ENCODE results near the gene IPO5.
"Not testable (repeated sequence)": the region's sequence is repeated elsewhere in the genome, so short reads cannot be mapped to it uniquely, and the experiment has no call there.

The IPO5 gene

DNA sequence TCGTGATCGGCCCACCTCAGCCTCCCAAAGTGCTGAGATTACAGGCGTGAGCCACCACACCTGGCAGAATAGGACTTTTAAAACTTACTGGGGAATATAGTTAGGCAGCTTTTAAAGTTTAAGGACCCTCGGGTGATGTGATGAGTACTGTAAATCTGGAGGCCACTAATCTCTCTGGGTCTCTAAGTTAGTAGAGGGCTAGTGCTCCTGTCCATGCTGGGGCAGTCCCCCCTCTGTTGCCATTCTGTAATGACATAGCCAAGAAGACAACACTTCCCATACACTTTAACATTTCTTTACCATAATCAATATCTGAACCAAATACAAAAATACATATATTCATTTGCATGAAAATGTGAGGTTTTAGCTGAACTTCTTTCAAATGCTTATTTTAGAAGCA lies 65.7 kb downstream of the IPO5 start:
- DNase-seq = no peak

DNA sequence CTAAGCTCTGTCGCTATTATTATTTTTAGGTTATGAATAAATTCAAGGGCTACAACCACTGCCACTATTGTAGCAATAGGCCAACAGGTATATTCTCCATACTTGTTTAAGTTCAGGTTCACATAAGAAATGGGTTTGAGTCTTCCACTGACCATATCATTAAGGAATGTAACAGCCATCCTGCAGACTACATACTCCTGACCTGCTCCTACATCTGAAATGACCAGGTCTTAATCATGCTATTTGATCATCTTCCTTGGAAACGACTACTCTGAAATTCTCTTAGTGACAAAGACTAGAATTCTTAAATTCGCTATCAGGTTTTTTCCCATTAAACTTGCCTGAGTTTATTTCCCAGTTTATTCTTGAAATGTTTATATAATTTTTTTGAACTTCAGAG lies 66.8 kb downstream of the IPO5 start:
- DNase-seq = no peak

GRCh38 chr13:98022210-98022609 lies 68.7 kb downstream of the IPO5 start:
- no peak for DNase-seq

DNA sequence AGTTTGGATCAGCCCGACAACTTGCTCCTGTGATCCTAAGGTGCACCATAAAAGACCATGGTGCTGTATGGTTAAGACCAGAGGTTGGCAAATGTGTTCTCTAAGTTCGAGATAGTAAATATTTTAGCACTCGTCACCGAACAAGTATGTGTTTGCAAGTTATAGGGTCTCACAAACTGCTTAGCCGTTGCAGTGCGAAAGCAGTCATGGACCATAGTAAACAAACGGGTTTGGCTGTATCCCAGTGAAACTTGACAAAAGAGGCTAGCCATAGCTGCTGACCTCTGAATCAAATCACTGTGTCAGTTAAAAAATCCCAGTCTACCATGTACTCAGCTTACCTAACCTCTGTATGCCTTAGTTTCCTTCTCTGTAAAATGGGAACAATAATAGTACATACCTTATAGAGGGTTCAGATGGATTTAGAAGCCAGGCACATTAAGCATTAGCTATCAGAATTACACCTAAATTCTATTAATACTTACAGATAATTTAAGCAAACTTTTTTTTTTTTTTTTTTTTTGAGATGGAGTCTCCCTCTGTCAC lies 72.1 kb downstream of the IPO5 start:
- DNase-seq = no peak

DNA sequence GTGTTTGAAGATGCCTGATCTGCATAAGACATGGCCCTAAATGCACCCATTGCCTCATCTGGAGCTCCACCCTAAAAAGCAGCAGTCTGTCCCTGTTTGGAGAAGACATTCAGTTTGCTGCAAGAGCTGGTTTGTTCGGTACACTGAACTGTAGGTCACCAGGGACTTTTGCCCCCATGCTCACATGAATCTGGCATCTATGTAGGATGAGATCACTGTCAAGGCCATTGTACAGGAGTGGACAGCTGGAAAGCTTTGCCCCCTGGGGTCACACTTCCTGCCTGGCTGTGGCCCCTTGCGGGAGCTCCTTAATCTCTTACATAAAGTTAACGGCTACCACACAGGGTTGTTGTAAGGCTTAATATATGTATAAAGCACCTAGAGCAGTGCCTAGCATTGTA lies 73.0 kb downstream of the IPO5 start:
- DNase-seq = no peak

GRCh38 chr13:98032168-98032567 lies 78.7 kb downstream of the IPO5 start:
- no peak for DNase-seq

GRCh38 chr13:98033277-98034247 lies 80.1 kb downstream of the IPO5 start:
- DNase-seq = no peak

GRCh38 chr13:98035373-98035772 lies 81.9 kb downstream of the IPO5 start:
- DNase-seq = no peak

DNA sequence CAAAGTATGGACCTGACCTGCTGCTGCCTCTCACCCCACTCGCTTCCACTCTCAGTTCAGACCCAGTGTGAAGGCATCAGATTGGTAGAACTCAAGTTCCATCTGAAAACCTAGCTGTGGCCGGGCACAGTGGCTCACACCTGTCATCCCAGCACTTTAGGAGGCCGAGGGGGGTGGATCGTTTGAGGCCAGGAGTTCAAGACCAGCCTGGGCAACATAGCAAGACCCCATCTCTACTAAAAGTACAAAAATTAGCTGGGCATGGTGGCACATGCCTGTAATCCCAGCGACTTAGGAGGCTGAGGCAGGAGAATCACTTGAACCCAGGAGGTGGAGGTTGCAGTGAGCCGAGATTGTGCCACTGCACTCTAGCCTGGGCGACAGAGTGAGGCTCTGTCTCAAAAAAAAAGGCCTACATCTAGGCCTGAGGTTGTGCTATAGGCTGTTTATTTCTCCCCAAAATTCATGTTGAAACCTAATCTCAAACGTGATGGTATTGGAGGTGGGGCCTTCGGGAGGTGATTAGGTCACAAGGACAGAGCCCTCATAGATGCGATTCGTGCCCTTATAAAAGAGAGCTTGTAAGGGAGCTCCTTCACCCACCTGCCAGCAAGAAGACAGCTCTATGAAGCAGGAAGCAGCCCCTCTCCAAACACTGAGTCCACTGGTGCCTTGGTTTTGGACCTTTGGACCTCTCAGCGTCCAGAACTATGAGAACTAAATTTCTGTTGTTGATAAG lies 83.3 kb downstream of the IPO5 start:
- not testable (repeated sequence) for DNase-seq

GRCh38 chr13:98039261-98039660 lies 85.8 kb downstream of the IPO5 start:
- no peak for DNase-seq

DNA sequence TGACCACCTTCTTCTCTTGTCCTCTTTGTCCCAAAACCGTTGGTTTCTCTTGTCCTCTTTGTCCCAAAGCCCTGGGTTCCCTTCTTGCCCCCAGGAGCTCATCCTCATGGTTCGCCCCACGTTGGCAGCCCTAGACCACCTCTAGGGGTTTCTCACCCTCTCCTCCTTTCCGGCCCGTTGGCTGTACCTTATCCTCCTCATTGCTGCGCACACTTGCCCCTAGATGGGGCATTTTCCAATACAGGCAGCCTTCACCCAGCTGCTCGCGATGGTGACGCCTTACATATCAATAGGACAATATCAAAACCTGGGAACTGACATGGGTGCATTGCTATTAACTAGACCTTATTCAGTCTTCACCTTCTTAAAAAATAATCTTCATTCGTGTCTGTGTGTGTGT lies 86.5 kb downstream of the IPO5 start:
- DNase-seq = no peak

DNA sequence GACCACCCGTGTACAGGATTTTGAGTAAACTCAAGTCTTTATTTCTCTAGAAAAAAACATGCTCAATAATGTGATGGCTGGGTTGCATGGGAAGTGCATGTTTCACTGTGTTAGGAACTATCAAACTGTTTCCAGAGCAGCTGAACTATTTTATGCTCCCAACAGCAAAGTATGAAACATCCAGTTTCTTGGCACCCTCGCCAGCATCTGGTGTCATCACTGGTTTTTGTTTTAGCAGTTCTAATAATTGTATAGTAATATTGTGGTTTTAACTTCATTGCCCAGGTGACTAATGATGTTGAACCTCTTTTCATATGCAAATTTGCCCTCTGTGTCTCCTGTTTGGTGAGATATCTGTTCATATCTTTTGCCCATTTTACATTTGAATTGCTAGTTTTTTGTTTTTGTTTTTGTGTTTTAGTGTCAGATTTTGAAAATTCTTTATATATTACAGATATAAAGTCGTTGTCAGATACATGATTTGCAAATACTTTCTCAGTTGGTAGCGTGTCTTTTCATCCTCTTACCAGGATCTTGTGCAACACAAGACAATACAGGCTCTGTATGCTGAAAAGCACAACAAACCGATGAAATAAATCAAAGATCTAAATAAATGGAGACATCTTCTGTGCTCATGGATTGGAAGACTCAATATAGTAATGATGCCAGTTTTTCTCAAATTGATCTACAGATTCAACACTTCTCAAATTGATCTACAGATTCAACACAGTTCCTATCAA lies 87.8 kb downstream of the IPO5 start:
- DNase-seq = no peak

- no peak for DNase-seq
Observed at GRCh38 chr13:98044301-98044700, 90.8 kb downstream of the IPO5 start.

GRCh38 chr13:98047785-98048184 lies 94.3 kb downstream of the IPO5 start:
- DNase-seq = not testable (repeated sequence)

- no peak for DNase-seq
Observed at GRCh38 chr13:98048265-98048664, 94.8 kb downstream of the IPO5 start.

GRCh38 chr13:98050041-98050466 lies 96.6 kb downstream of the IPO5 start:
- no peak for DNase-seq

DNA sequence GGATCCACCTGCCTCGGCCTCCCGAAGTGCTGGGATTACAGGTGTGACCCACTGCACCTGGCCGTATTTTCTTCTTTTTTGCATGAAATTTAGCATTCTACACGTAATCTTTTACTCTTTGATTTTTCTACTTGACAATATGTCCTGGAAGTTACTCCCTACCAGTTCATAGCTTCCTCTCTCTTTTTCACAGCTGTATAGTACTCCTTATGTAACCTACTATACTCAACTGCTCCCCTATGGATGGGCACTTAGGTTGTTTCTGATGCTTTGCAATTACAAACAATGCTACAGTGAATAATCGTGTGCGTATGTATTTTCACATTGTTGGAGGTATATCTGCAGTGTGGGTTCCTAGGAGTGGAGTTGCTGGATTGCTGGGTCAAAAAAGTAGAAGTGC lies 98.9 kb downstream of the IPO5 start:
- DNase-seq = no peak

GRCh38 chr13:98054301-98054700 lies 100.8 kb downstream of the IPO5 start:
- DNase-seq = no peak

DNA sequence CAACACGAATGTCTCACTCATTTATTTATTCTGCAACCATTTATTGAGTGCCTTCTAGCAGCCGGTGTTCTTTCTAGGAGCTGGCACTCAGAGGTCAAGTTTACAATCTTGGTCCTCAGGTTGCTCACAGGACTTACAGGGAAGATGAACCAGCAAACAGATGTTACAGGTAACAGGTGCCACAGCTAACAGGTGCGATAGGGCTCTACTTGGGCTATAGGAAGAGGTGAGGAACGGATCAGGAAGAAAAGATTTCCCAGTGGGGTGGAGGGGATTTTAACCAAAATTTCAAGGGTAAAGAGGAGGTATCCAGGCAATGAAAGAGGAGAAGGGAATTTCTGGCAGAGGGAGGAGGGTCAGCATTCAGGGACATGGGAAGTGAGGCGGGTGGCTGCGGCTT lies 102.1 kb downstream of the IPO5 start:
- no peak for DNase-seq

GRCh38 chr13:98056839-98057410 lies 103.5 kb downstream of the IPO5 start:
- no peak for DNase-seq

DNA sequence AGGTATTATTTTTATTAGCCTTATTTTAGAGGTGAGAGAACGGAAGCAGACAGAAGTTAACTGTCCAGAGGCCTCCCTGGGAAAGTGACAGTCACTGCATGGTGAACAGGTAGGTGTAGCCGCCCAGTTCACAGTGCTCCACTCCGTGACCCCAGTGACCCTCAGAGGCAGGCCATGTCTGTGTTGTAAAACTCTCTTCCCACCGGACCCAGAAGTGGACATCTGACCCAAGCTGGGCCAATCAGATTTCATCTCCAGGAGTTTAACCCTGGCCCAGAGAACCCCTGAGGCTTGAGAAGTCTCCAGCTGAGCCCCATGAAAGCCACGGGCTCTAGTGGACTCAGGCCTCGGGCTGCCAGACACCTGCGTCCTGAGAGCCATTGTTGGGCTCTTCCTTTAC lies 105.8 kb downstream of the IPO5 start:
- DNase-seq = no peak

DNA sequence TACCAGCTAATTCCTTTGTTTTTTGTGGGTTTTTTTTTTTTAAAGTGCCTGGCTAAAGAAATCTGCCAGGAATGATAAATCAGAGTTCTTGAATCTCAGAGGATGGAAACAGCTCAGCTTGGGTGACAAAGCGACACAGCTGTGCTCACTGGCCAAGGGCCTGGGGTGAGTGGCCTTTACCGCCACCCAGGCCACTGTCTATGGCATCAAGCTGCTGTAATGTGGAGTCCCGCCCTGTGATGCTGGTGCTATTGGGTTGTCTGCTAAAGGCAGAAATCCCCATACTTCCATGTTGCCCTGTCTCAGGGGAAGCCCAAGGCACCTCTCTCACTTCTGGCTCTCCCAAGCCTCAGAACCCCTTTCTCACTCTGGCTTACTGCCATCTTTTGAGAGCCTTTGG lies 106.8 kb downstream of the IPO5 start:
- no peak for DNase-seq

DNA sequence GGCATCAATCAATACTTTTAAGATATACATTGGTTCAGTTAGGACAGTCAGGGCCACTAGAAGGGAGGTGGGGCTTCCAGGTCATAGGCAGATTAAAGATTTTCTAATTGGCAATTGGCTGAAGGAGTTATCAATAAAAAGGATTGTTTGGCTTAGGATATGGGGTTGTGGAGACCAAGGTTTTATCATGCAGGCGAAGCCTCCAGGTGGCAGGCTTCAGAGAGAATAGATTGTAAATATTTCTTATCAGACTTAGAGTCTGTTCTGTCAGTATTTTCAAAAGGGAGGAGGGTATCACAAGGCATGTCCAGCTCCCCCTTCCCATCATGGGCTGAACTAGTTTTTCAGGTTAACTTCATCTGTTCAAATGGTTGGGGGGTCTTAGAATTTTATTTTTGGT lies 112.0 kb downstream of the IPO5 start:
- no peak for DNase-seq

Data from SIG-M5 (cell line).